ENCODE measurements around the gene UAP1.

DNA sequence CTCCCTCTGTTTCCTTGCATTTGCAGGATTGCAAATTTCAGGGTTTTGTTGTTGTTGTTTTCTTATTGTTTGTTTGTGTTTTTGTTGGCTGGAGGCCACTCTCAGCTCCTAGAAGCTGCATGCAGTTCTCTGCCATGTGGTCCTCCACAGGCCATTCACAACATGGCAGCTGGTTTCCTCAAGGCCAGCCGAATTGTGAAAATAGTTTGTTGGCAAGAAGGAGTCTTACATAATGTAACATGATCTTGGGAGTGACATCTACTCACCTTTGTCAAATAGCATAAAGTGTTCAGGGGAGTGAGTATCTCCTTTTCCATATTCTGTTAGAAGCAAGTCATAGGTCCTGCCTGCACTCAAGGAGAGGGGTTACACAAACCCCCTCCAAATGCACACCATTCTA is 10.6 kb upstream of the UAP1 start:
- TF ChIP-seq POLR2AphosphoS5 (IDR thresholded peaks at IDR 0.05; ENCODE audit: low read depth, low read length) (no peak), TAF1 (IDR thresholded peaks at IDR 0.05; ENCODE audit: borderline replicate concordance, insufficient read depth, low read length) (no peak), SIN3A (IDR thresholded peaks at IDR 0.05; ENCODE audit: borderline replicate concordance, insufficient read depth, low read length) (no peak)
- TF ChIP-seq, protein P1, sequence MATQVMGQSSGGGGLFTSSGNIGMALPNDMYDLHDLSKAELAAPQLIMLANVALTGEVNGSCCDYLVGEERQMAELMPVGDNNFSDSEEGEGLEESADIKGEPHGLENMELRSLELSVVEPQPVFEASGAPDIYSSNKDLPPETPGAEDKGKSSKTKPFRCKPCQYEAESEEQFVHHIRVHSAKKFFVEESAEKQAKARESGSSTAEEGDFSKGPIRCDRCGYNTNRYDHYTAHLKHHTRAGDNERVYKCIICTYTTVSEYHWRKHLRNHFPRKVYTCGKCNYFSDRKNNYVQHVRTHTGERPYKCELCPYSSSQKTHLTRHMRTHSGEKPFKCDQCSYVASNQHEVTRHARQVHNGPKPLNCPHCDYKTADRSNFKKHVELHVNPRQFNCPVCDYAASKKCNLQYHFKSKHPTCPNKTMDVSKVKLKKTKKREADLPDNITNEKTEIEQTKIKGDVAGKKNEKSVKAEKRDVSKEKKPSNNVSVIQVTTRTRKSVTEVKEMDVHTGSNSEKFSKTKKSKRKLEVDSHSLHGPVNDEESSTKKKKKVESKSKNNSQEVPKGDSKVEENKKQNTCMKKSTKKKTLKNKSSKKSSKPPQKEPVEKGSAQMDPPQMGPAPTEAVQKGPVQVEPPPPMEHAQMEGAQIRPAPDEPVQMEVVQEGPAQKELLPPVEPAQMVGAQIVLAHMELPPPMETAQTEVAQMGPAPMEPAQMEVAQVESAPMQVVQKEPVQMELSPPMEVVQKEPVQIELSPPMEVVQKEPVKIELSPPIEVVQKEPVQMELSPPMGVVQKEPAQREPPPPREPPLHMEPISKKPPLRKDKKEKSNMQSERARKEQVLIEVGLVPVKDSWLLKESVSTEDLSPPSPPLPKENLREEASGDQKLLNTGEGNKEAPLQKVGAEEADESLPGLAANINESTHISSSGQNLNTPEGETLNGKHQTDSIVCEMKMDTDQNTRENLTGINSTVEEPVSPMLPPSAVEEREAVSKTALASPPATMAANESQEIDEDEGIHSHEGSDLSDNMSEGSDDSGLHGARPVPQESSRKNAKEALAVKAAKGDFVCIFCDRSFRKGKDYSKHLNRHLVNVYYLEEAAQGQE (IDR thresholded peaks at IDR 0.05; ENCODE audit: insufficient read depth in 1 of 2, low read depth in 2 of 2, low read length in 2 of 2): no peak
